Transverse colon (tissue), 4 donors: Measurements from ENCODE around the gene ODF2L. TPM values are rescaled to one million over a fixed set of nuclear protein-coding genes. Genes with fewer than 3 reads are reported as not detected.
A peak's percentile ranks its signal among the peaks of the same experiment; 100 is the strongest.

Source experiments
- DNase-seq: peaks from one replicate; pipeline ENCODE4 v3.0.0-alpha.2; 2019
- H3K27ac ChIP-seq, 4 donors: fragments of 200-600 bp; sonication (generic); 2 replicates each; pipeline ENCODE4 v1.5.1; 2016 to 2018; ENCODE audit warnings: inconsistent platforms in 4 of 4
- H3K27me3 ChIP-seq: fragments of 200-600 bp; sonication (generic); 2 replicates; pipeline ENCODE4 v1.5.1; 2017; ENCODE audit warnings: inconsistent platforms
- H3K36me3 ChIP-seq, 4 donors: fragments of 200-600 bp; sonication (generic); 2 replicates each; pipeline ENCODE4 v1.5.1; 2017 to 2019; ENCODE audit warnings: inconsistent platforms in 4 of 4
- H3K4me1 ChIP-seq, 4 donors: fragments of 200-600 bp; sonication (generic); 2 replicates each; pipeline ENCODE4 v1.5.1; 2017 to 2020; ENCODE audit warnings: inconsistent platforms in 4 of 4
- H3K4me3 ChIP-seq, 4 donors: fragments of 200-600 bp; sonication (generic); 1 replicate in 1 of 4; 2 replicates in 3 of 4; pipeline versions ENCODE4 v1.5.1 to v1.6.1; 2017 to 2019; ENCODE audit warnings: inconsistent platforms in 4 of 4
- H3K9me3 ChIP-seq, 2 donors: fragments of 200-600 bp; sonication (generic); 2 replicates each; pipeline ENCODE4 v1.5.1; 2017 to 2019; ENCODE audit warnings: inconsistent platforms in 2 of 2
- CTCF ChIP-seq, 5 experiments: fragments of 200-600 bp in 3 of 5; fragments of 450-650 bp in 2 of 5; sonication (generic) in 3 of 5; IDR thresholded peaks; 1 replicate in 2 of 5; 2 replicates in 3 of 5; pipeline ENCODE4 v1.5.1; 2016 to 2017; ENCODE audit warnings: antibody characterized with exemption in 5 of 5, inconsistent platforms in 3 of 5, mild to moderate bottlenecking in 2 of 5, moderate library complexity in 1 of 5
- EP300 ChIP-seq: sonication (generic); formaldehyde crosslinking; IDR thresholded peaks from one replicate; pipeline ENCODE4 v1.6.1; 2017; ENCODE audit warnings: antibody characterized with exemption, low read depth
- POLR2A ChIP-seq: fragments of 450-650 bp; IDR thresholded peaks from one replicate; pipeline ENCODE4 v1.6.1; 2016; ENCODE audit warnings: antibody characterized with exemption, mild to moderate bottlenecking, moderate library complexity
- POLR2AphosphoS5 ChIP-seq, 3 donors: sonication (generic); formaldehyde crosslinking; IDR thresholded peaks; one replicate each; pipeline ENCODE4 v1.6.1; 2016; ENCODE audit warnings: antibody characterized with exemption in 3 of 3
- WGBS, 2 donors: methylation state at CpG; one replicate each; pipeline ENCODE4 v1.1.5; 2018; ENCODE audit warnings: low coverage in 1 of 2; 5-methylcytosine and 5-hydroxymethylcytosine counted together
- in situ Hi-C, 4 donors: fragments of 200-750 bp; cut with MboI; loops; one replicate each; pipeline versions ENCODE4 v1.15.0 to v1.15.1; 2017; ENCODE audit warnings: low sequenced_read_pairs in 3 of 4, low pct_ligation_motif_present in 1 of 4, low pct_unique_long_range_greater_than_20kb in 1 of 4
- intact Hi-C: fragments of 100-400 bp; cut with DNase I; formaldehyde crosslinking; loops from one replicate; pipeline ENCODE4 v1.15.1; 2023; ENCODE audit warnings: low total_unique reads
- total RNA-seq, 4 donors: library from RNA; depleted of rRNA; stranded (reverse); fragments of >200 nt; gene quantifications; one replicate each; pipeline ENCODE4 v1.1.0, GENCODE V29; 2016

The ODF2L gene
- 10 to 100 TPM; 43.6 to 89.2 (median 55.9) TPM for total RNA-seq

- Histone ChIP-seq H3K4me1 (peaks cover 0 to 31% (median 8%) of the 10 kb centered on the region in 4 donors), H3K27me3 (no peaks in the 10 kb centered on the region), H3K27ac (peak within 1 kb of the TSS; percentile 82 to 91 (median 87)), H3K36me3 (no peaks in the 10 kb centered on the region), H3K4me3 (peak within 1 kb of the TSS; percentile 67 to 90 (median 88)), H3K9me3 (no peaks in the 10 kb centered on the region)
- TF ChIP-seq EP300 (no peak), CTCF (IDR thresholded peaks at IDR 0.05) (no peak), POLR2A (peak; percentile 75), POLR2AphosphoS5 (IDR thresholded peaks at IDR 0.05) (peak; percentile 81)
- in situ Hi-C loops (no loop called here), intact Hi-C loops (no loop called here)
- peak; percentile 95 for DNase-seq
- WGBS, 2 donors: 0% methylated on average over 4 to 52 of the region's 56 CpGs
Measured at GRCh38 chr1:86395751-86396497, at the start of gene ODF2L. Gene ODF2L, minus strand, starts transcription at chr1:86396323. Its CDS starts 9,296 bp downstream, at chr1:86387027.

GRCh38 chr1:86445919-86446318 is 49.8 kb upstream of the ODF2L start:
- Histone ChIP-seq H3K4me3 (no peak overlapping the region), H3K27ac (no peak overlapping the region), H3K36me3 (no peaks in the 10 kb centered on the region), H3K27me3 (no peaks in the 10 kb centered on the region), H3K9me3 (no peaks in the 10 kb centered on the region), H3K4me1 (peaks cover 0 to 9% (median 3%) of the 10 kb centered on the region in 4 donors)
- DNase-seq: no peak
- in situ Hi-C loops: no loop called here
- intact Hi-C loops: no loop called here
- 86% methylated on average over 1 of the region's 1 CpG; no CpG with 5 or more reads in 1 of the 2 donors for WGBS, 2 donors
- TF ChIP-seq POLR2AphosphoS5 (IDR thresholded peaks at IDR 0.05) (no peak), EP300 (no peak), CTCF (IDR thresholded peaks at IDR 0.05) (no peak), POLR2A (no peak)

GRCh38 chr1:86441997-86442396 is 45.9 kb upstream of the ODF2L start:
- DNase-seq: peak; percentile 15

GRCh38 chr1:86441581-86441980 is 45.5 kb upstream of the ODF2L start:
- no peak overlapping the region for H3K4me3 ChIP-seq
- peak; percentile 28 for DNase-seq
- peak overlapping the region in 2 of 4 donors; percentile 4 to 56 for H3K27ac ChIP-seq
- H3K9me3 ChIP-seq: no peaks in the 10 kb centered on the region
- intact Hi-C loops (no loop called here), in situ Hi-C loops (no loop called here)
- WGBS, 2 donors: 59 to 67% methylated on average over 2 of the region's 2 CpGs
- no peaks in the 10 kb centered on the region for H3K27me3 ChIP-seq
- peaks cover 0 to 9% (median 0%) of the 10 kb centered on the region in 4 donors for H3K4me1 ChIP-seq
- TF ChIP-seq POLR2A (no peak), POLR2AphosphoS5 (IDR thresholded peaks at IDR 0.05) (no peak), CTCF (IDR thresholded peaks at IDR 0.05) (no peak), EP300 (no peak)
- no peaks in the 10 kb centered on the region for H3K36me3 ChIP-seq

More at GRCh38 chr1:86441997-86442396, 45.9 kb upstream of the ODF2L start:
- Histone ChIP-seq H3K27me3 (no peaks in the 10 kb centered on the region), H3K27ac (peak overlapping the region in 1 of 4 donors; percentile 56), H3K4me3 (no peak overlapping the region), H3K9me3 (no peaks in the 10 kb centered on the region), H3K4me1 (peaks cover 0 to 9% (median 0%) of the 10 kb centered on the region in 4 donors), H3K36me3 (no peaks in the 10 kb centered on the region)
- no peak for TF ChIP-seq POLR2A
- TF ChIP-seq CTCF (IDR thresholded peaks at IDR 0.05): no peak
- TF ChIP-seq POLR2AphosphoS5 (IDR thresholded peaks at IDR 0.05): no peak
- intact Hi-C loops: no loop called here
- in situ Hi-C loops: no loop called here
- 36 to 47% methylated on average over 1 of the region's 1 CpG for WGBS, 2 donors
